MM.1S (cell line): ENCODE data around the gene TMEM81.

Experiments
- EZH2 ChIP-seq: fragments of 300-600 bp; sonication (generic); optimal IDR thresholded peaks from 2 replicates; pipeline ENCODE3; 2017; ENCODE audit warnings: low read depth, mild to moderate bottlenecking, antibody characterized with exemption, low read length, mixed read lengths
- EZH2phosphoT487 ChIP-seq: fragments of 300-600 bp; sonication (generic); IDR thresholded peaks from 2 replicates; pipeline ENCODE4 v1.6.1; 2018; ENCODE audit warnings: antibody characterized with exemption, low read length
- TF ChIP-seq, protein P1 (sequence below): fragments of 300-600 bp; sonication (generic); IDR thresholded peaks from 2 replicates; pipeline ENCODE4 v1.5.1; 2016; ENCODE audit warnings: antibody characterized with exemption, low read length, mixed read lengths

DNA sequence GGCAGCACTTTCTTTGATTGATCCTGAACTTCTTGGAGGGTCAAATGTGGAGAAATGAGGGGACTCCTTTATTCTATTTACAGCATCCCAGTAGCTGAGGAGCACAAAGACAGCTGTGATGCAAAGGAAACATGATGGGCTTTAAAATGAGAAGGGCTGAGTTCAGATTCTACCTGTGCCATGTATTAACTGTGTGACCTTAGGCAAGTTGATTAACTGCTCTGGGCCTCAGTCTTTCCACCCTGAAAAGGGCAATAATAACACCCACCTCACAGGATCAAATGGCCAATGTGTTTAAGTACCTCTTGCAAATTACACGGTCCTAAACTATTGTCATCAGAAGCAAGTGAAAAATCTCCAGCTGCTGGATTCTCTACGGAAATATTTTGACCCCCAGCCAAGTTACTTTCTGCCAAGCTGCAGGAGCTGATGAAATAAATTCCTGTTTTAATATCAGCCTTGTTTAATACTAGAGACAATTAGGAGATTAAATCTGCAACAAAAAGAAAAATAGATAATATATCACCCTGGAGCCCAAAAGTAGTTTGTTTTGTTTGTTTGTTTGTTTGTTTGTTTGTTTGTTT lies 15.7 kb downstream of the TMEM81 start:
- TF ChIP-seq, protein P1, sequence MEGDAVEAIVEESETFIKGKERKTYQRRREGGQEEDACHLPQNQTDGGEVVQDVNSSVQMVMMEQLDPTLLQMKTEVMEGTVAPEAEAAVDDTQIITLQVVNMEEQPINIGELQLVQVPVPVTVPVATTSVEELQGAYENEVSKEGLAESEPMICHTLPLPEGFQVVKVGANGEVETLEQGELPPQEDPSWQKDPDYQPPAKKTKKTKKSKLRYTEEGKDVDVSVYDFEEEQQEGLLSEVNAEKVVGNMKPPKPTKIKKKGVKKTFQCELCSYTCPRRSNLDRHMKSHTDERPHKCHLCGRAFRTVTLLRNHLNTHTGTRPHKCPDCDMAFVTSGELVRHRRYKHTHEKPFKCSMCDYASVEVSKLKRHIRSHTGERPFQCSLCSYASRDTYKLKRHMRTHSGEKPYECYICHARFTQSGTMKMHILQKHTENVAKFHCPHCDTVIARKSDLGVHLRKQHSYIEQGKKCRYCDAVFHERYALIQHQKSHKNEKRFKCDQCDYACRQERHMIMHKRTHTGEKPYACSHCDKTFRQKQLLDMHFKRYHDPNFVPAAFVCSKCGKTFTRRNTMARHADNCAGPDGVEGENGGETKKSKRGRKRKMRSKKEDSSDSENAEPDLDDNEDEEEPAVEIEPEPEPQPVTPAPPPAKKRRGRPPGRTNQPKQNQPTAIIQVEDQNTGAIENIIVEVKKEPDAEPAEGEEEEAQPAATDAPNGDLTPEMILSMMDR = no peak
- TF ChIP-seq EZH2 = no peak
- no peak for TF ChIP-seq EZH2phosphoT487
